ENCODE data around the gene IER5. TPM values are rescaled to one million over a fixed set of nuclear protein-coding genes. Genes with fewer than 3 reads are reported as not detected.

IER5 gene
- total and polyA plus RNA-seq, 9 of the 15 experiments (the other 6 are each of a cell fraction or from before 2014, with no cell fraction given), result 2.4 to 32.1 (median 12.0) TPM

DNA sequence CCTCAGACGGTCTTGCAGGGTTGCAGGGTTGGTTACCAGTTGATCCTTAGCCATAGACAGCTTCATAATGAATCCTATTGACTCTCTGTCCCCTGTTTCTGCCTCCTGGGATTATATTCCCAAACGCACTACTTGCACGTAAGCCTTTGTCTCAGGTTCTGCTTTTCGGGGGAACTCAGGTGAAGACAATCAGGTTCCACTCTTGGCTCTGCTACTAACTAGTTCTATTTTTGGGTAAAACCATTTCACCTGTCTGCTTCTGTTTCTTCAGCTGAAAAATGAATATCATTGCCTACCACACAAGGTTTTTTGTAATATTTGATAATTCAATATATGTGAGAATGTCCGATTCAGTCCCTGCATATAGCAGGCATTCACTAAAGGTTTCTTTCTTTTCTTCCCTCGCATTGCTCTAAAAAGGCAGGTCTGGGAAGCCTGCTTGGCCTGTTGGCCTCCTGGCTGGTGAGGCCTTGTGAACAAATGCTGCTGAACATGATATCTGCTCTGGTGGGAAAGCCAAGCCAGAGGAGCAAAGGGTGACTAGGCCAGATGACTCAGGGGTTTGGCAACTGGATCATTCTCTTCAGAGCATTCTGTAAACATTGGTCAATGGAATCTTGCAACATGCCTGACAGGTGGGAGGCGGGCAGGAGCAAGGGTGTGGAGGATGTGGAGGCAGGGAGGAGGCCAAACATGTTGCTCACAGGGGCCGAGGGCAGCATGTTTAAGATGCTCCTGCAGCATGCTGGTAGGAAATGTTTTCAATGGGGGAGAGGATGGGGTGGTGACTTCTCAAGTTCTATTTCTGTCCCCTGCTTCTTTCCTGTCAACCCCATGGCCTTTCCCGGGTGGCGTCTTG lies 23.8 kb downstream of the IER5 start (continued):
- TF ChIP-seq, protein P1, sequence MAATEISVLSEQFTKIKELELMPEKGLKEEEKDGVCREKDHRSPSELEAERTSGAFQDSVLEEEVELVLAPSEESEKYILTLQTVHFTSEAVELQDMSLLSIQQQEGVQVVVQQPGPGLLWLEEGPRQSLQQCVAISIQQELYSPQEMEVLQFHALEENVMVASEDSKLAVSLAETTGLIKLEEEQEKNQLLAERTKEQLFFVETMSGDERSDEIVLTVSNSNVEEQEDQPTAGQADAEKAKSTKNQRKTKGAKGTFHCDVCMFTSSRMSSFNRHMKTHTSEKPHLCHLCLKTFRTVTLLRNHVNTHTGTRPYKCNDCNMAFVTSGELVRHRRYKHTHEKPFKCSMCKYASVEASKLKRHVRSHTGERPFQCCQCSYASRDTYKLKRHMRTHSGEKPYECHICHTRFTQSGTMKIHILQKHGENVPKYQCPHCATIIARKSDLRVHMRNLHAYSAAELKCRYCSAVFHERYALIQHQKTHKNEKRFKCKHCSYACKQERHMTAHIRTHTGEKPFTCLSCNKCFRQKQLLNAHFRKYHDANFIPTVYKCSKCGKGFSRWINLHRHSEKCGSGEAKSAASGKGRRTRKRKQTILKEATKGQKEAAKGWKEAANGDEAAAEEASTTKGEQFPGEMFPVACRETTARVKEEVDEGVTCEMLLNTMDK (IDR thresholded peaks at IDR 0.05; ENCODE audit: borderline replicate concordance, insufficient read depth, low read depth, low read length, poor library complexity, severe bottlenecking), result no peak
- TF ChIP-seq, protein P2, sequence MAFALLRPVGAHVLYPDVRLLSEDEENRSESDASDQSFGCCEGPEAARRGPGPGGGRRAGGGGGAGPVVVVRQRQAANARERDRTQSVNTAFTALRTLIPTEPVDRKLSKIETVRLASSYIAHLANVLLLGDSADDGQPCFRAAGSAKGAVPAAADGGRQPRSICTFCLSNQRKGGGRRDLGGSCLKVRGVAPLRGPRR (CRISPR knock-in tag; IDR thresholded peaks at IDR 0.05), result no peak
- TF ChIP-seq, protein P3, sequence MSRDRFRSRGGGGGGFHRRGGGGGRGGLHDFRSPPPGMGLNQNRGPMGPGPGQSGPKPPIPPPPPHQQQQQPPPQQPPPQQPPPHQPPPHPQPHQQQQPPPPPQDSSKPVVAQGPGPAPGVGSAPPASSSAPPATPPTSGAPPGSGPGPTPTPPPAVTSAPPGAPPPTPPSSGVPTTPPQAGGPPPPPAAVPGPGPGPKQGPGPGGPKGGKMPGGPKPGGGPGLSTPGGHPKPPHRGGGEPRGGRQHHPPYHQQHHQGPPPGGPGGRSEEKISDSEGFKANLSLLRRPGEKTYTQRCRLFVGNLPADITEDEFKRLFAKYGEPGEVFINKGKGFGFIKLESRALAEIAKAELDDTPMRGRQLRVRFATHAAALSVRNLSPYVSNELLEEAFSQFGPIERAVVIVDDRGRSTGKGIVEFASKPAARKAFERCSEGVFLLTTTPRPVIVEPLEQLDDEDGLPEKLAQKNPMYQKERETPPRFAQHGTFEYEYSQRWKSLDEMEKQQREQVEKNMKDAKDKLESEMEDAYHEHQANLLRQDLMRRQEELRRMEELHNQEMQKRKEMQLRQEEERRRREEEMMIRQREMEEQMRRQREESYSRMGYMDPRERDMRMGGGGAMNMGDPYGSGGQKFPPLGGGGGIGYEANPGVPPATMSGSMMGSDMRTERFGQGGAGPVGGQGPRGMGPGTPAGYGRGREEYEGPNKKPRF (IDR thresholded peaks at IDR 0.05; ENCODE audit: low read depth, low read length), result no peak
- TF ChIP-seq SOX6 (IDR thresholded peaks at IDR 0.05), result peak; percentile 72
- no peak for TF ChIP-seq GABPB1 (CRISPR knock-in tag; IDR thresholded peaks at IDR 0.05)
- no peak for TF ChIP-seq RAD51 (IDR thresholded peaks at IDR 0.05; ENCODE audit: borderline replicate concordance, low read depth)
- TF ChIP-seq, protein P4, sequence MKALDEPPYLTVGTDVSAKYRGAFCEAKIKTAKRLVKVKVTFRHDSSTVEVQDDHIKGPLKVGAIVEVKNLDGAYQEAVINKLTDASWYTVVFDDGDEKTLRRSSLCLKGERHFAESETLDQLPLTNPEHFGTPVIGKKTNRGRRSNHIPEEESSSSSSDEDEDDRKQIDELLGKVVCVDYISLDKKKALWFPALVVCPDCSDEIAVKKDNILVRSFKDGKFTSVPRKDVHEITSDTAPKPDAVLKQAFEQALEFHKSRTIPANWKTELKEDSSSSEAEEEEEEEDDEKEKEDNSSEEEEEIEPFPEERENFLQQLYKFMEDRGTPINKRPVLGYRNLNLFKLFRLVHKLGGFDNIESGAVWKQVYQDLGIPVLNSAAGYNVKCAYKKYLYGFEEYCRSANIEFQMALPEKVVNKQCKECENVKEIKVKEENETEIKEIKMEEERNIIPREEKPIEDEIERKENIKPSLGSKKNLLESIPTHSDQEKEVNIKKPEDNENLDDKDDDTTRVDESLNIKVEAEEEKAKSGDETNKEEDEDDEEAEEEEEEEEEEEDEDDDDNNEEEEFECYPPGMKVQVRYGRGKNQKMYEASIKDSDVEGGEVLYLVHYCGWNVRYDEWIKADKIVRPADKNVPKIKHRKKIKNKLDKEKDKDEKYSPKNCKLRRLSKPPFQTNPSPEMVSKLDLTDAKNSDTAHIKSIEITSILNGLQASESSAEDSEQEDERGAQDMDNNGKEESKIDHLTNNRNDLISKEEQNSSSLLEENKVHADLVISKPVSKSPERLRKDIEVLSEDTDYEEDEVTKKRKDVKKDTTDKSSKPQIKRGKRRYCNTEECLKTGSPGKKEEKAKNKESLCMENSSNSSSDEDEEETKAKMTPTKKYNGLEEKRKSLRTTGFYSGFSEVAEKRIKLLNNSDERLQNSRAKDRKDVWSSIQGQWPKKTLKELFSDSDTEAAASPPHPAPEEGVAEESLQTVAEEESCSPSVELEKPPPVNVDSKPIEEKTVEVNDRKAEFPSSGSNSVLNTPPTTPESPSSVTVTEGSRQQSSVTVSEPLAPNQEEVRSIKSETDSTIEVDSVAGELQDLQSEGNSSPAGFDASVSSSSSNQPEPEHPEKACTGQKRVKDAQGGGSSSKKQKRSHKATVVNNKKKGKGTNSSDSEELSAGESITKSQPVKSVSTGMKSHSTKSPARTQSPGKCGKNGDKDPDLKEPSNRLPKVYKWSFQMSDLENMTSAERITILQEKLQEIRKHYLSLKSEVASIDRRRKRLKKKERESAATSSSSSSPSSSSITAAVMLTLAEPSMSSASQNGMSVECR (CRISPR knock-in tag; IDR thresholded peaks at IDR 0.05), result no peak
- TF ChIP-seq, protein P5, sequence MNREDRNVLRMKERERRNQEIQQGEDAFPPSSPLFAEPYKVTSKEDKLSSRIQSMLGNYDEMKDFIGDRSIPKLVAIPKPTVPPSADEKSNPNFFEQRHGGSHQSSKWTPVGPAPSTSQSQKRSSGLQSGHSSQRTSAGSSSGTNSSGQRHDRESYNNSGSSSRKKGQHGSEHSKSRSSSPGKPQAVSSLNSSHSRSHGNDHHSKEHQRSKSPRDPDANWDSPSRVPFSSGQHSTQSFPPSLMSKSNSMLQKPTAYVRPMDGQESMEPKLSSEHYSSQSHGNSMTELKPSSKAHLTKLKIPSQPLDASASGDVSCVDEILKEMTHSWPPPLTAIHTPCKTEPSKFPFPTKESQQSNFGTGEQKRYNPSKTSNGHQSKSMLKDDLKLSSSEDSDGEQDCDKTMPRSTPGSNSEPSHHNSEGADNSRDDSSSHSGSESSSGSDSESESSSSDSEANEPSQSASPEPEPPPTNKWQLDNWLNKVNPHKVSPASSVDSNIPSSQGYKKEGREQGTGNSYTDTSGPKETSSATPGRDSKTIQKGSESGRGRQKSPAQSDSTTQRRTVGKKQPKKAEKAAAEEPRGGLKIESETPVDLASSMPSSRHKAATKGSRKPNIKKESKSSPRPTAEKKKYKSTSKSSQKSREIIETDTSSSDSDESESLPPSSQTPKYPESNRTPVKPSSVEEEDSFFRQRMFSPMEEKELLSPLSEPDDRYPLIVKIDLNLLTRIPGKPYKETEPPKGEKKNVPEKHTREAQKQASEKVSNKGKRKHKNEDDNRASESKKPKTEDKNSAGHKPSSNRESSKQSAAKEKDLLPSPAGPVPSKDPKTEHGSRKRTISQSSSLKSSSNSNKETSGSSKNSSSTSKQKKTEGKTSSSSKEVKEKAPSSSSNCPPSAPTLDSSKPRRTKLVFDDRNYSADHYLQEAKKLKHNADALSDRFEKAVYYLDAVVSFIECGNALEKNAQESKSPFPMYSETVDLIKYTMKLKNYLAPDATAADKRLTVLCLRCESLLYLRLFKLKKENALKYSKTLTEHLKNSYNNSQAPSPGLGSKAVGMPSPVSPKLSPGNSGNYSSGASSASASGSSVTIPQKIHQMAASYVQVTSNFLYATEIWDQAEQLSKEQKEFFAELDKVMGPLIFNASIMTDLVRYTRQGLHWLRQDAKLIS (CRISPR knock-in tag; IDR thresholded peaks at IDR 0.05), result no peak
- no peak for TF ChIP-seq ZNF76 (CRISPR knock-in tag; IDR thresholded peaks at IDR 0.05; ENCODE audit: borderline replicate concordance)
- TF ChIP-seq CHD2 (IDR thresholded peaks at IDR 0.05; ENCODE audit: low read depth, low read length), result no peak
- no peak for TF ChIP-seq XRCC4 (IDR thresholded peaks at IDR 0.05; ENCODE audit: extremely low read depth, insufficient read depth, insufficient read length)
